Stimulated activated CD4-positive, alpha-beta T cell treated with anti-CD3 and anti-CD28 coated beads, Interleukin-4, amount 100 ng/mL, for 48 hours (primary cell): ENCODE data around the gene DMRT1.

ENCODE experiments used
- DNase-seq, 2 donors: peaks; one replicate each; pipeline ENCODE4 v3.0.0-alpha.2; 2020; ENCODE audit warnings: low read depth in 2 of 2

DMRT1 gene

DNA sequence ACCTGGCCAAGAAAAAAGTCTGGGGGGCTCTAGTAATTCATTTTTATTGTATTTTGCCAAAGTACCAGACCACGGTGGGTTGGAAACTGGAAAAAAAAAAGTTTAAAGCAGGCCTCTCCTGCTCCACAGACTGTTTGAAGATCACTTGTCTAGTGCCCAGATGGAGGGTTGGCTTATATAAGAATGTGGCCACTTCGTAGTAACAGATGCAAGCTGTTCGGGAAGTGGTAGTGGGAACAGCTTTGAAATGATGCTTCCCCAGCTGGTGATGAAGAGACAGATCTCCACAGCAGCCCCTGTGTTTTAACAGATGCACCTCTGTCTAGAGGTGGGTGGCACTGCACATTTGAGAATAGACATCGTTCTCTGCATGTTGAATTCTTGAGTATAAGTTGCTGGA, 80.7 kb downstream of the DMRT1 start:
- DNase-seq: no peak

- no peak for DNase-seq
These were observed 81.2 kb downstream of the DMRT1 start for GRCh38 chr9:922731-923130.

DNA sequence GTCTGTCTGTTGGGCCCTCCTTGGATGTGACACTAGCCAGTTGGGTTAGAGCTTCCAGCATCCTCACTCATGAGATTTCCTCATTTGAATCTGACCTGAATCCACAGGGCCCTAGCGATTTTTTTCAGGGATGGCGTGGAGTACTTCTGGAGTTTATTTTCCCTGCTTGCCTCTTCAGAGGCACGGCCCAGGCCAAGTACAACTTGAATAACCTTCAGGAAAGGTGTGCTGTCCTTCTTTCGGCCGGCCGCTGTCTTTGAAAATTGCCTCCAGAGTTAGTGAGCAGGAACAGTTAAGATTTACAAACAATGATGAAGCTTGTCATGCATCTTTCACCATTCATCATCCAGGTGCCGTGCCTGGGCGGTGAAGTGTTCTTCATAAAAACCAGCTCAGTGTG, 85.5 kb downstream of the DMRT1 start:
- no peak for DNase-seq

DNA sequence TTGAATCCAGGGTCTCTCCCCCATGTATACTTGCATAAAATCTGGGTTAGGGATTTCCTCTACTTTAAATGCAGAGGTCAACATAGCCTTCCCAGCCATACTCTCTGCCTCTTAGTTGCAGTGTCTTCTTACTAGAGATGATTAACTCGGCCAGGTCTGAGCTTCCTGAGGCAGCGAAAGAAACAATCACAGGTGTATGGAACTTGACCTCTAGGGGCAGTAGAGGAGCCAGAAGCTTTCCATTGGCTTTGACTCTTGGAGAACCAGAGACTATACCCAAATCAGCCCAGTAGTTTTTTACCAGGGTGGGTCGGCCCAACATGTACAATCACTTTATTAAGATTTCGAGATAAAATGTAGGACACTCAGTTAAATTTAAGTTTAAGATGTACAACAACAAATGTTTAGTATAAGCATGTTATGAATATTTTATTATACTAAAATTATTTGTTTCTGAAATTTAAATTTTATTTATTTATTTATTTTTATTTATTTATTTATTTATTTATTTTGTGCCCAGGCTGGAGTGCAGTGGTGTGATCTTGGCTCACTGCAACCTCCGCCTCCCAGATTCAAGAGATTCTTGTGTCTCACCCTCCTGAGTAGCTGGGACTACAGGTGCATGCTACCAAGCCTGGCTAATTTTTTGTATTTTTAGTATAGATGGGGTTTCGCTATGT, 87.0 kb downstream of the DMRT1 start:
- DNase-seq: no peak

DNA sequence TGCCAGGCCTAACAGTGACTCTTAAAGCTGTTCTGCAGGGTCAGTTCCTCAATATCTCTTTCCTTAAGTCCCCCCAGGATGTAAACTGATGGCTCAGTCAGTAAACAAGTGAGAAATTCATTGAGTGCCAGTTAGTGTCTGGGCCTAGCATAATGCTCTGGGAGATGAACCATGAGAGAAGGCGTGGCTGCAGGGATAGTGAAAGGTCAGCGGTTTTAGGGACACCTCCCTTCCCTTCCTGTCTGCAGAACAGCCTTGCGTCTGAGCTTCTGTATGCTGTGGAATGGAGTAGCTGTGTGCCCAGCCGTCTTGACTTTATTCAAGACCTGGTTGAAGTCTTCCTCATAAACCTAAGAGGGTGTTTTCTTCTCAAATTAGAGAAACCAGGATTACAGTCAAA, 88.2 kb downstream of the DMRT1 start:
- DNase-seq: no peak

DNA sequence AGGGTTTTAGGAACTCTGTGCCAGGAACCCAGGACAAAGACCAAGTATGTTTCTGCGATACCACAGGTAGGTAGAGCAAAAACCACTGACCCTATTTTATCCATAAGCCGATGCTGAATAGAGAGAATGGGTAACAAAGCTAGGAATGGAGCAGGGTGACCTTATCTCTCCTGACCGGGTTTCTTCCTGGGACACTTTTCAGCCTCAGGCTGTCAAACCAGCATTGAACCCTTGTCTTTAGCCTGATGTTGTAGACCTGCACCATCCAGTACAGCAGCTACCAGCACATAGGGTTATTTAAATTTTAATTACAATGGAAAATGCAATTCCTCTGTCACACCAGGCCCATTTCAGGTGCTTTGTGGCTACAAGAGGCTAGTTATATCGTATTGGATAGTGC, 91.9 kb downstream of the DMRT1 start:
- no peak for DNase-seq

DNA sequence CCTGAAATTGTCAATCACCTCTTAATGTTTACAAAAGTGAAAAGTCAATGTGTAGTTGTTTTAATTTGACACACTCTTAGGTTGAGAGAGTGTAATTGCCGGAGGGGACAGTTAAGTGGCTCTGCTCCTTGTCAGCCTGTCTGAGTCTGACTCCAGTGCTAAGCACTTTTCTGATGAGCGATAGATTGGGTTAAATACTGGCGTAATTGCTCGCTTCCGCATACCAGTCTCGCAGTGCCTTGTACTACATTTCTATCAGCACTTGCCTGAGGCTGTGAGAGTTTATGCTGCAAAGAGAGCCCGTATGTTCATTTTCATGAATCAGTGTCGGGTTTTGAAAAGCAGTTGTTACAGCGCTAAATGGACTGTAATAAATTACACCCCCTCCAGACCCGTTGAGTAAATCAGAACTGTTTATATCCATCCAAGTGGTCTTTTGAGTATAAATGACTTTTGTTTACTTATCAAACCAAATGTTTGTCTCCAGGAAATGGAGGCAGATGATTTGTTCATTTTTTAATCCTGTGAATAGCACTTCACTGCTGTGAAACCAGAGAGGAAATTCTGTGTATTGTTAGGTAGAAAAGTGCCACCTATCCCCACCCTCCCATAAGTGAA, 94.0 kb downstream of the DMRT1 start:
- no peak for DNase-seq

DNA sequence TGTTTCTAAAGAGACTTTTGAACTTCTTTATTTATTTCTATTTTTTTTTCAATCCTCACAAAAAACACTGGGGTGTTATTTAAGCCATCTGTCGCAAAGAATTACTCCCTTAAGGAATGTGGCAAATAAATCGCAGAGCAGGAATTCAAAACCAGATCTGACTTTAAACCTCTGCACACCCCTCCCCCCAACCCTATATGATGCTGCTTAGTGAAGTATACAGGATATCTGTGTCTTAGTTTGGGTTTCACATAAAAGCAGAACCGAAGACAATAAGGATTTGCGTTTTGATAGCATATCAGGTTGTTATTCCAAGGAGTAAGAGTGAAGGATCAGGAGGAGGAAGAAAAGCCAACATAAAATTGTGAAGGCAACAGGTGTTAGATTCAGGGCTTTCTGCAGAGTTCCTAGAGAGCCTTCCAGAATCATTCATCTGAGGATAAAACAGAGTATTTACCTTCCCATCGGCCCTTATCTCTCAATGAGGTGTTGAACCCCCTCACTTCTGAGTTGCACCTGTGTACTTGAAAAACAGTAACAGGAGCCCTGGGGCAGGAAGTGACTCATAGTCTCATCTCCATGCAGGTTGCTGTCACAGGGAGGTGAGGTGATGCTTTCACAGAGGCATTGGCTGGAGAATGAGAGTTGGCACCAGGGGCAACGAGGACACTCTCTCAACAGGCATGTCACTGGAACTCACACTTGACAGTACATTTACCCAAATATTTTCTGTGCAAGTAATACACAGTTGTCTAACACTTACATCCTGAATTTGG, 101.5 kb downstream of the DMRT1 start:
- DNase-seq: no peak

DNA sequence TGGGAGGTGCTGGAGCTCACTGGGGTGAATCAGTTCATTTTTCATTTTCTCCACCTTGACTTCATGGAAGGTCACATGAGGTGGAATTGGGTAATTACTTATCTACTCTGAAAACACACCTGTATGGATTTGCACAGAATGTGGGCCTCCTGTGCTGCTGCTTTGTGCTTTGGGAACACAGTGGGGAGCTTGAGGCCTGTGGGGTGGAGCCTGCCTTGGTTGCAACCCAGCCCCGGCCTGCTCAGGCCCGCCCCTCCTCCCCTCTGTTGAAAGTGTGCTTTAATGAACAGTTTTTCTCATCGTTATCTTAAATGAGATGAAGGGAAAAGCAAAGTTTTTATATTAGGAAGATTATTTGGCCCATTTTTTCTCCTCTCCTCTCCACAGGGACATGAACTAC, 106.5 kb downstream of the DMRT1 start:
- no peak for DNase-seq

GRCh38 chr9:948497-948896, 107.0 kb downstream of the DMRT1 start:
- DNase-seq: no peak

GRCh38 chr9:950139-950538, 108.6 kb downstream of the DMRT1 start:
- no peak for DNase-seq

DNA sequence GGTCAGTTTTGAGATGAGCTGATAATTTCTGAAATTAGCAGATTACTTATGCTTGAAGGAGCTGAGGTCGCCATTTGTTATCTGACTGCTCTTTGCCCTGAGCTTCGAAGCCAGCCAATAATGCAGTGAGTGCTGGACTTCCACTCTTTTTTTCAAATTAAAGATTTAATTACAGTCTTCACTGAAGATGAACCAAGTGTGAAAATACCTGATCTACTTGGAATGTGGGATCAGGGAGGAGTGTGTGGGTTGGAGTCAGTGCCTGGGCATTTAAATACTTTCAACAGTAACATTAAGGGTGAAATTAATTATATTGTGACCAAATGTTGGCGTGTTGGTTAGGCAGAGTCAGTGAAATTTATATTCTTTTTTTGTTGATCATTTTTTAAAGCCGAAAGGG, 111.0 kb downstream of the DMRT1 start:
- DNase-seq: no peak

DNA sequence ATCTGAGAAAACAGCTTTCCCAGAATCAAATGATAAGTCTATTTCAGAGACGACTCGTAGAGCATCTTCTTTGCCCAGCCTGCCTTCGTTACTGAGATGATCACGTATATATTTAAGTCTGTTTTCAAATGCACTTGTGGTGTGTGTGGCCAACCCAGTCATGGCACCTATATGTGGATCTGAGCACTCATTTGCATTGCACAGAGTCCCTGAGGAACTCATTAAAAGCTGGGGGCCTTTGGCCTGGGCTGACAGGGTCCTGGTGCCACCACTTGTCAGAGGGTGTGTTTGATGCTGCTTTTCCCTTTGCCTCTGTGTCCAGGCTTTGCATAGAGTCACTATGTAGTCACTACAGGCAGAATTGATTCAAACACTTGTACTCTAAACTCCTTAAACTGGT, 117.6 kb downstream of the DMRT1 start:
- no peak for DNase-seq

DNA sequence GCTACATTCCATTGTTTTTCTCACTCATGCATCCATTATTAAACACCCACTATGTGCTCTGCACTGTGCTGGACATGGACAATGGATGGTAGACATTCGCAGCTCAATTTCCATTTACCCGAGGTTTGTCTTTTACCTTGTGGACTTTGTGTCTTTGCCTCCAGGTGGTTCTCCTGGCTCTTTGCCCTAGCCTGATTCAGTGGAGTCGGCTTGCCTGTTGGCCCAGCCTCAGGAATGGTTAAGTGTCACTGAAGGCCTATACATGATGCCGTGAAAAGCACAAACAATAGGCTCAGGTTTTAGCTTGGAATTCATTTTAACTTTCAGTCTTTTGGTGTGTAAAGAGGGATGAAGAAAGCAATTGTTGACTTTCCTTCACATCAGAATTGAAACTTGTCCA, 118.4 kb downstream of the DMRT1 start:
- DNase-seq: no peak

- DNase-seq: no peak
These were observed 120.5 kb downstream of the DMRT1 start for GRCh38 chr9:962023-962422.

DNA sequence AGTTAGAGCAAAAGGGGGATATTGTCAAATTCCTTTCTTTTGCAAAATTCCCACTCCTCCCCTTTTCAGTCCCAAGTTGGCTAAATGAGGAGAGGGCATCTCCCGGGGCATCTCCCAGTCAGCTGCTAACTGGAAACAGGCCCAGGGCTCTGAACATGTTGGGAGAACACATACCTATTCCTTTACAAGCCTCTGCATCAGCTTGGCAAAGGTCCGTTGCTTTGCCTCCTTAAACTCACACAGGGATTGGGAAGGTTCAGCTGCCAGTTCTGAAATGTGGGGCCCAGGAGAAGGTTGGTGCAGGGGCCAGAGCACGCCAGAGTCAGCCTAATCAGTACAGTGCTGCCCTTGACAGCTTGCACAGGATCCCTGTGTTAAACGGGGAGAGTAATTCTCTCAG, 124.0 kb downstream of the DMRT1 start:
- no peak for DNase-seq

- DNase-seq: no peak
These were observed 125.4 kb downstream of the DMRT1 start for GRCh38 chr9:966870-967269.

- no peak for DNase-seq
These were observed 125.9 kb downstream of the DMRT1 start for GRCh38 chr9:967436-967835.

DNA sequence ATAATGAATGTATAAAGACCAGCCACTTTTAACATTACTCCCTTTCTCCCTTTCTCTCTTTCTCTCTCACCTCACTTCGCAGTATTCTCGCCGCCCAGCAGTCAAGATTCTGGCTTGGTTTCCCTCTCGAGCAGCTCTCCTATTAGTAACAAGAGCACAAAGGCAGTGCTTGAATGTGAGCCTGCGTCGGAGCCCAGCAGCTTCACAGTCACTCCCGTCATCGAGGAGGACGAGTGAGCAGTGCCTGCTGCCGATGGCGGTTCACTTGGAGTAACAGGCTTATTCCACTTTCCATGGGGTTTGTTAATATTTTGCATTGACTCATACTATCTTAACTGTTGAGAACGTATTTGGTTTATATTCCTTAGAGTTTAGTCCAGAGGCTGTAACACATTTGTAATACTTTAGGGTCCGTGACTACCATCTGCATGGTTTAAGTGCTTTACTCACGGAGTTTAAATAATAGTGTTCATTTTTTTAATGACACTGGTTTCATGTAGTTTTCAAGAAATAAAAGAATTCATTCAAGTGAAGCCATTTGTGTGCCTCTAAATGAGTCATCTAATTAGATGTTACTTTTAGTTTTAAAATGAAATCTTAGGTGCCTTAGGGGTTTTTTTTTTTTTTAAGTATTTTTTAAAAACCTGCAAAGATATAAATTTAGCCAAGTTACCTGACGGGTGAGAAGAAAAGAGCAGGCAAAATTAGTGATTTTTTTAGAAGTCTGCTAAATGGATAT, 126.6 kb downstream of the DMRT1 start:
- no peak for DNase-seq

GRCh38 chr9:969310-970150, 128.0 kb downstream of the DMRT1 start:
- DNase-seq: no peak

GRCh38 chr9:970151-970996, 128.9 kb downstream of the DMRT1 start:
- DNase-seq: no peak
